Gastrocnemius medialis (tissue), 4 donors: ENCODE data around the gene HIVEP2.

Experiments used
- POLR2A ChIP-seq, 2 donors: fragments of 450-650 bp; IDR thresholded peaks; one replicate each; pipeline ENCODE4 v1.6.1; 2017; ENCODE audit warnings: antibody characterized with exemption in 2 of 2, mild to moderate bottlenecking in 2 of 2, moderate library complexity in 2 of 2
- TF ChIP-seq, protein P1 (sequence below), 5 experiments: fragments of 450-650 bp in 3 of 5; fragments of 200-600 bp in 2 of 5; sonication (generic) in 2 of 5; IDR thresholded peaks in 4 of 5; conservative IDR thresholded peaks in 1 of 5; 1 replicate in 4 of 5; 2 replicates in 1 of 5; pipeline ENCODE4 v1.5.1; 2016 to 2019; ENCODE audit warnings: antibody characterized with exemption in 5 of 5, mild to moderate bottlenecking in 3 of 5, moderate library complexity in 3 of 5

DNA sequence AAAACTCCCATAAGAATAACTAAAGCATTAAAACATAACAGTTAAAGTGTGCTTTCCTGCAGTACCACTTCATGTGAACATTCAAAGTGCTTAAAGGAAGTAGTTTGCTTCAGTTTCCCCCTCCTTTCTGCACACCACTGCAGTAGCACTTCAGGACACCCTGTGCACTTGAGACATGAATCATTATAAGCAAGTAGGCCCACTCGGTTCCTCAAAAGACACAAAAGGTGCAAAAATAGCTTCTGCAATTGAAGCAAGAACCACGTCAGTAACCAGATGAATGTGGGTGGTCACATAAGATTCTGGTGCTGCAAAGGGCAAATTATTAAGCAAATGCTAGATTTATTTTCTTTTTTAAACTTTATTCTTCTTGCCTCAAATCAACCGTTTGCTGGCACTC is 160.6 kb downstream of the HIVEP2 start:
- TF ChIP-seq, protein P1, sequence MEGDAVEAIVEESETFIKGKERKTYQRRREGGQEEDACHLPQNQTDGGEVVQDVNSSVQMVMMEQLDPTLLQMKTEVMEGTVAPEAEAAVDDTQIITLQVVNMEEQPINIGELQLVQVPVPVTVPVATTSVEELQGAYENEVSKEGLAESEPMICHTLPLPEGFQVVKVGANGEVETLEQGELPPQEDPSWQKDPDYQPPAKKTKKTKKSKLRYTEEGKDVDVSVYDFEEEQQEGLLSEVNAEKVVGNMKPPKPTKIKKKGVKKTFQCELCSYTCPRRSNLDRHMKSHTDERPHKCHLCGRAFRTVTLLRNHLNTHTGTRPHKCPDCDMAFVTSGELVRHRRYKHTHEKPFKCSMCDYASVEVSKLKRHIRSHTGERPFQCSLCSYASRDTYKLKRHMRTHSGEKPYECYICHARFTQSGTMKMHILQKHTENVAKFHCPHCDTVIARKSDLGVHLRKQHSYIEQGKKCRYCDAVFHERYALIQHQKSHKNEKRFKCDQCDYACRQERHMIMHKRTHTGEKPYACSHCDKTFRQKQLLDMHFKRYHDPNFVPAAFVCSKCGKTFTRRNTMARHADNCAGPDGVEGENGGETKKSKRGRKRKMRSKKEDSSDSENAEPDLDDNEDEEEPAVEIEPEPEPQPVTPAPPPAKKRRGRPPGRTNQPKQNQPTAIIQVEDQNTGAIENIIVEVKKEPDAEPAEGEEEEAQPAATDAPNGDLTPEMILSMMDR (IDR thresholded peaks at IDR 0.05 in 4 of 5, conservative IDR thresholded peaks at IDR 0.05 in 1 of 5): no peak
- TF ChIP-seq POLR2A (IDR thresholded peaks at IDR 0.05): no peak
